PFSK-1 (cell line): ENCODE results near the gene MAP4K2.

Experiments
- POLR2AphosphoS5 ChIP-seq: IDR thresholded peaks from 2 replicates; pipeline ENCODE4 v1.6.1; 2012; ENCODE audit warnings: low read depth, mild to moderate bottlenecking, control low read depth, low read length, moderate library complexity
- SIN3A ChIP-seq: IDR thresholded peaks from 2 replicates; pipeline ENCODE4 v1.6.1; 2012; ENCODE audit warnings: mild to moderate bottlenecking, low read length, moderate library complexity, borderline replicate concordance; ENCODE audit not compliant: insufficient read depth
- TAF1 ChIP-seq: IDR thresholded peaks from 2 replicates; pipeline ENCODE4 v1.6.1; 2012; ENCODE audit warnings: low read length, control low read depth, borderline replicate concordance; ENCODE audit not compliant: insufficient read depth
- TF ChIP-seq, protein P1 (sequence below), 2 experiments: IDR thresholded peaks; 2 replicates each; pipeline versions ENCODE4 v1.6.1 to v1.8.0; 2011 to 2012; ENCODE audit warnings: low read depth in 2 of 2, low read length in 2 of 2, control low read depth in 1 of 2, inconsistent platforms in 1 of 2, mild to moderate bottlenecking in 1 of 2, moderate library complexity in 1 of 2; ENCODE audit not compliant: insufficient read depth in 1 of 2

The MAP4K2 gene

GRCh38 chr11:64736654-64737053 is 66.4 kb downstream of the MAP4K2 start:
- TF ChIP-seq, protein P1, sequence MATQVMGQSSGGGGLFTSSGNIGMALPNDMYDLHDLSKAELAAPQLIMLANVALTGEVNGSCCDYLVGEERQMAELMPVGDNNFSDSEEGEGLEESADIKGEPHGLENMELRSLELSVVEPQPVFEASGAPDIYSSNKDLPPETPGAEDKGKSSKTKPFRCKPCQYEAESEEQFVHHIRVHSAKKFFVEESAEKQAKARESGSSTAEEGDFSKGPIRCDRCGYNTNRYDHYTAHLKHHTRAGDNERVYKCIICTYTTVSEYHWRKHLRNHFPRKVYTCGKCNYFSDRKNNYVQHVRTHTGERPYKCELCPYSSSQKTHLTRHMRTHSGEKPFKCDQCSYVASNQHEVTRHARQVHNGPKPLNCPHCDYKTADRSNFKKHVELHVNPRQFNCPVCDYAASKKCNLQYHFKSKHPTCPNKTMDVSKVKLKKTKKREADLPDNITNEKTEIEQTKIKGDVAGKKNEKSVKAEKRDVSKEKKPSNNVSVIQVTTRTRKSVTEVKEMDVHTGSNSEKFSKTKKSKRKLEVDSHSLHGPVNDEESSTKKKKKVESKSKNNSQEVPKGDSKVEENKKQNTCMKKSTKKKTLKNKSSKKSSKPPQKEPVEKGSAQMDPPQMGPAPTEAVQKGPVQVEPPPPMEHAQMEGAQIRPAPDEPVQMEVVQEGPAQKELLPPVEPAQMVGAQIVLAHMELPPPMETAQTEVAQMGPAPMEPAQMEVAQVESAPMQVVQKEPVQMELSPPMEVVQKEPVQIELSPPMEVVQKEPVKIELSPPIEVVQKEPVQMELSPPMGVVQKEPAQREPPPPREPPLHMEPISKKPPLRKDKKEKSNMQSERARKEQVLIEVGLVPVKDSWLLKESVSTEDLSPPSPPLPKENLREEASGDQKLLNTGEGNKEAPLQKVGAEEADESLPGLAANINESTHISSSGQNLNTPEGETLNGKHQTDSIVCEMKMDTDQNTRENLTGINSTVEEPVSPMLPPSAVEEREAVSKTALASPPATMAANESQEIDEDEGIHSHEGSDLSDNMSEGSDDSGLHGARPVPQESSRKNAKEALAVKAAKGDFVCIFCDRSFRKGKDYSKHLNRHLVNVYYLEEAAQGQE (IDR thresholded peaks at IDR 0.05; ENCODE audit: insufficient read depth in 1 of 2, low read depth in 2 of 2, low read length in 2 of 2), result no peak
- TF ChIP-seq POLR2AphosphoS5, result no peak

DNA sequence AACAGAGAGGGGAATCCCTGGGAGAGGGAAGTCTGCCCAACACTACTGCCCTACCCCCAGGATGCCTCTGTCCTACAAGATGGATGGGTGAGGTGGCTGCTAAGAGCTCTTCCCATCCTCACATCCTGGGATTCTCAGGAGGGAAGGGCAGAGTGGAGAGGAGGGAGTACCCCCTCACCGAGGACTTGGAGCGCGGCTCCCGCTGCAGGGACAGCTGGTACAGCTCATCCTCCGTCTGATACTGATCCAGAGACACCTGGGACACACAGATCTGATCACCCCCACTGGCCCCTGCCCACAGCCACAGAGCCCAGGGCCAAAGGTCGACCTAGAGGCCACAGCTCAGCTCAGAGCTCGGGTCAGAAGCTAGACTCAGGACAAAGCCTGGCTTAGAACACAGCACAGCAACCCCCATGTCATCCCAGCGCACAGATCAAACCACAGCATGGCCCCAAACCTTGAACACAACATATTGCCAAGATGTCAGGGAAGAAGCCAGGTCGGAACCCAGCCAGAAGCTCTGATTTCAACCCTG is 67.2 kb downstream of the MAP4K2 start:
- TF ChIP-seq TAF1 (no peak), SIN3A (no peak)
